Measurements from ENCODE around the gene SLC38A1.

Gene SLC38A1

GRCh38 chr12:46148327-46149078 lies 120.3 kb downstream of the SLC38A1 start:
- H3K4me3 ChIP-seq (ENCODE audit: low read length) = no peak overlapping the region
- no peak for TF ChIP-seq CTCF (conservative IDR thresholded peaks at IDR 0.05; ENCODE audit: low read depth, low read length)
- DNase-seq (ENCODE audit: low read depth) = no peak

GRCh38 chr12:46147144-46147543 lies 121.7 kb downstream of the SLC38A1 start:
- TF ChIP-seq CTCF (conservative IDR thresholded peaks at IDR 0.05; ENCODE audit: low read depth, low read length) = no peak
- no peak overlapping the region for H3K4me3 ChIP-seq (ENCODE audit: low read length)
- no peak for DNase-seq (ENCODE audit: low read depth)

GRCh38 chr12:46145881-46146280 lies 123.0 kb downstream of the SLC38A1 start:
- TF ChIP-seq CTCF (conservative IDR thresholded peaks at IDR 0.05; ENCODE audit: low read depth, low read length) = no peak
- no peak for DNase-seq (ENCODE audit: low read depth)
- H3K4me3 ChIP-seq (ENCODE audit: low read length) = no peak overlapping the region

- H3K4me3 ChIP-seq (ENCODE audit: low read length) = no peak overlapping the region
- no peak for TF ChIP-seq CTCF (conservative IDR thresholded peaks at IDR 0.05; ENCODE audit: low read depth, low read length)
- DNase-seq (ENCODE audit: low read depth) = no peak
Measured at GRCh38 chr12:46144433-46144832, 124.4 kb downstream of the SLC38A1 start.

- no peak overlapping the region for H3K4me3 ChIP-seq (ENCODE audit: low read length)
- TF ChIP-seq CTCF (conservative IDR thresholded peaks at IDR 0.05; ENCODE audit: low read depth, low read length) = no peak
- DNase-seq (ENCODE audit: low read depth) = no peak
Measured at GRCh38 chr12:46136249-46136648, 132.6 kb downstream of the SLC38A1 start.

- TF ChIP-seq CTCF (conservative IDR thresholded peaks at IDR 0.05; ENCODE audit: low read depth, low read length) = no peak
- DNase-seq (ENCODE audit: low read depth) = no peak
- H3K4me3 ChIP-seq (ENCODE audit: low read length) = no peak overlapping the region
Measured at GRCh38 chr12:46135750-46136149, 133.1 kb downstream of the SLC38A1 start.

GRCh38 chr12:46134852-46135251 lies 134.0 kb downstream of the SLC38A1 start:
- DNase-seq (ENCODE audit: low read depth) = no peak
- H3K4me3 ChIP-seq (ENCODE audit: low read length) = no peak overlapping the region
- TF ChIP-seq CTCF (conservative IDR thresholded peaks at IDR 0.05; ENCODE audit: low read depth, low read length) = no peak
